H1 (cell line): ENCODE data around the gene APOBEC3H.

Experiments used
- CTCF ChIP-seq, 3 experiments: IDR thresholded peaks; 1 replicate in 2 of 3; 2 replicates in 1 of 3; pipeline versions ENCODE4 v1.5.1 to v1.6.1; 2011; ENCODE audit warnings: low read length in 3 of 3, mild to moderate bottlenecking in 3 of 3, inconsistent platforms in 2 of 3, low read depth in 1 of 3, moderate library complexity in 1 of 3; ENCODE audit not compliant: insufficient read depth in 1 of 3; ENCODE audit errors: control extremely low read depth in 1 of 3
- EP300 ChIP-seq, 2 experiments: IDR thresholded peaks; 1 replicate in 1 of 2; 2 replicates in 1 of 2; pipeline ENCODE4 v1.6.1; 2011 to 2012; ENCODE audit warnings: low read depth in 2 of 2, low read length in 2 of 2, mild to moderate bottlenecking in 2 of 2, borderline replicate concordance in 1 of 2, inconsistent platforms in 1 of 2, moderate library complexity in 1 of 2
- JUND ChIP-seq: IDR thresholded peaks from 2 replicates; pipeline ENCODE4 v1.6.1; 2011; ENCODE audit warnings: mild to moderate bottlenecking, improper control_type of control experiment, low read length
- POLR2A ChIP-seq, 2 experiments: IDR thresholded peaks; 1 replicate in 1 of 2; 2 replicates in 1 of 2; pipeline ENCODE4 v1.6.1; 2011; ENCODE audit warnings: low read depth in 2 of 2, low read length in 2 of 2, mild to moderate bottlenecking in 2 of 2; ENCODE audit errors: control extremely low read depth in 1 of 2
- RFX5 ChIP-seq: IDR thresholded peaks from 2 replicates; pipeline ENCODE4 v1.6.1; 2011; ENCODE audit warnings: low read depth, low read length, improper control_type of control experiment, borderline replicate concordance
- SP2 ChIP-seq: IDR thresholded peaks from 2 replicates; pipeline ENCODE4 v1.6.1; 2012; ENCODE audit warnings: mild to moderate bottlenecking, low read length, inconsistent platforms
- TAF1 ChIP-seq: IDR thresholded peaks from 2 replicates; pipeline ENCODE4 v1.6.1; 2011; ENCODE audit warnings: mild to moderate bottlenecking, low read depth, low read length
- TEAD4 ChIP-seq: IDR thresholded peaks from 2 replicates; pipeline ENCODE4 v1.6.1; 2012; ENCODE audit warnings: low read depth, low read length, inconsistent platforms, mixed read lengths
- TF ChIP-seq, protein P1 (sequence below): IDR thresholded peaks from 2 replicates; pipeline ENCODE4 v1.6.1; 2012; ENCODE audit warnings: inconsistent platforms
- TF ChIP-seq, protein P2 (sequence below): IDR thresholded peaks from 2 replicates; pipeline ENCODE4 v1.6.1; 2011; ENCODE audit warnings: low read length, improper control_type of control experiment
- TF ChIP-seq, protein P3 (sequence below): IDR thresholded peaks from 2 replicates; pipeline ENCODE4 v1.6.1; 2012; ENCODE audit warnings: inconsistent platforms

GRCh38 chr22:39070186-39070585 is 26.9 kb upstream of the APOBEC3H start:
- no peak for TF ChIP-seq CTCF (IDR thresholded peaks at IDR 0.05; ENCODE audit: control extremely low read depth in 1 of 3, insufficient read depth in 1 of 3, low read depth in 1 of 3, low read length in 3 of 3)
- no peak for TF ChIP-seq POLR2A (IDR thresholded peaks at IDR 0.05; ENCODE audit: control extremely low read depth in 1 of 2, low read depth in 2 of 2, low read length in 2 of 2)
- TF ChIP-seq RFX5 = no peak
- TF ChIP-seq, protein P1, sequence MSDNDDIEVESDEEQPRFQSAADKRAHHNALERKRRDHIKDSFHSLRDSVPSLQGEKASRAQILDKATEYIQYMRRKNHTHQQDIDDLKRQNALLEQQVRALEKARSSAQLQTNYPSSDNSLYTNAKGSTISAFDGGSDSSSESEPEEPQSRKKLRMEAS = no peak
- TF ChIP-seq, protein P2, sequence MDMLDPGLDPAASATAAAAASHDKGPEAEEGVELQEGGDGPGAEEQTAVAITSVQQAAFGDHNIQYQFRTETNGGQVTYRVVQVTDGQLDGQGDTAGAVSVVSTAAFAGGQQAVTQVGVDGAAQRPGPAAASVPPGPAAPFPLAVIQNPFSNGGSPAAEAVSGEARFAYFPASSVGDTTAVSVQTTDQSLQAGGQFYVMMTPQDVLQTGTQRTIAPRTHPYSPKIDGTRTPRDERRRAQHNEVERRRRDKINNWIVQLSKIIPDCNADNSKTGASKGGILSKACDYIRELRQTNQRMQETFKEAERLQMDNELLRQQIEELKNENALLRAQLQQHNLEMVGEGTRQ = no peak
- TF ChIP-seq, protein P3, sequence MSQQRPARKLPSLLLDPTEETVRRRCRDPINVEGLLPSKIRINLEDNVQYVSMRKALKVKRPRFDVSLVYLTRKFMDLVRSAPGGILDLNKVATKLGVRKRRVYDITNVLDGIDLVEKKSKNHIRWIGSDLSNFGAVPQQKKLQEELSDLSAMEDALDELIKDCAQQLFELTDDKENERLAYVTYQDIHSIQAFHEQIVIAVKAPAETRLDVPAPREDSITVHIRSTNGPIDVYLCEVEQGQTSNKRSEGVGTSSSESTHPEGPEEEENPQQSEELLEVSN = no peak
- TF ChIP-seq TAF1 = no peak
- no peak for TF ChIP-seq JUND
- TF ChIP-seq SP2 = no peak
- no peak for TF ChIP-seq EP300 (IDR thresholded peaks at IDR 0.05; ENCODE audit: borderline replicate concordance in 1 of 2, low read depth in 2 of 2, low read length in 2 of 2)
- no peak for TF ChIP-seq TEAD4
